Osteoblast (primary cell): Measurements from ENCODE around the gene ZNF574. TPM values are rescaled to one million over a fixed set of nuclear protein-coding genes. Genes with fewer than 3 reads are reported as not detected.

Experiments
- DNase-seq: peaks from one replicate; pipeline ENCODE4 v3.0.0; 2011; ENCODE audit warnings: low spot score, mixed read lengths; ENCODE audit not compliant: insufficient read length; ENCODE audit errors: missing footprints
- H2AFZ ChIP-seq: 2 replicates; pipeline ENCODE4 v1.6.0; 2011; ENCODE audit warnings: mild to moderate bottlenecking, low read length
- H3K27ac ChIP-seq: 2 replicates; pipeline ENCODE4 v1.5.1; 2011; ENCODE audit warnings: mild to moderate bottlenecking, low read depth, low read length, moderate library complexity
- H3K27me3 ChIP-seq: 2 replicates; pipeline ENCODE4 v1.6.0; 2012; ENCODE audit warnings: mild to moderate bottlenecking, control low read depth, inconsistent platforms, low read length, moderate library complexity; ENCODE audit not compliant: insufficient read depth
- H3K36me3 ChIP-seq: 2 replicates; pipeline ENCODE4 v1.5.1; 2011; ENCODE audit warnings: mild to moderate bottlenecking, low read length, control low read depth, moderate library complexity; ENCODE audit not compliant: insufficient read depth
- H3K4me1 ChIP-seq: 2 replicates; pipeline ENCODE4 v1.5.1; 2011; ENCODE audit warnings: mild to moderate bottlenecking, low read length, control low read depth, moderate library complexity; ENCODE audit not compliant: insufficient read depth
- H3K4me2 ChIP-seq: 2 replicates; pipeline ENCODE4 v1.6.0; 2011; ENCODE audit warnings: mild to moderate bottlenecking, low read length; ENCODE audit not compliant: insufficient read depth
- H3K4me3 ChIP-seq: fragments of 200-600 bp; sonication (generic); 3 replicates; pipeline ENCODE4 v1.5.1; 2012; ENCODE audit warnings: mild to moderate bottlenecking, low read length, inconsistent platforms; ENCODE audit not compliant: insufficient read depth
- H3K79me2 ChIP-seq: 2 replicates; pipeline ENCODE4 v1.6.0; 2012; ENCODE audit warnings: mild to moderate bottlenecking, low read length, control low read depth, inconsistent platforms; ENCODE audit not compliant: insufficient read depth
- H3K9me3 ChIP-seq: 2 replicates; pipeline ENCODE4 v1.5.1; 2011; ENCODE audit warnings: low read depth, low read length, control low read depth
- H4K20me1 ChIP-seq: 2 replicates; pipeline ENCODE4 v1.6.0; 2012; ENCODE audit warnings: mild to moderate bottlenecking, low read length, control low read depth; ENCODE audit not compliant: insufficient read depth
- CTCF ChIP-seq: IDR thresholded peaks from 2 replicates; pipeline ENCODE4 v1.5.1; 2011; ENCODE audit warnings: mild to moderate bottlenecking, low read depth, low read length, moderate library complexity; ENCODE audit errors: extremely low read depth
- total RNA-seq: library from RNA; depleted of rRNA; stranded (reverse); fragments of >200 nt; gene quantifications from 2 replicates; pipeline ENCODE4 v1.2.3, GENCODE V29; 2012

ZNF574 gene
- total RNA-seq, 1 donor: 13.8 TPM

GRCh38 chr19:42086770-42087550, 11.0 kb downstream of the ZNF574 start:
- Histone ChIP-seq H3K27me3 (no peaks in the 10 kb centered on the region), H3K9me3 (no peaks in the 10 kb centered on the region), H3K36me3 (peaks cover 3% of the 10 kb centered on the region), H3K4me2 (no peak overlapping the region), H3K79me2 (peaks cover 6% of the 10 kb centered on the region), H3K27ac (no peak overlapping the region), H3K4me3 (no peak overlapping the region), H2AFZ (no peak overlapping the region), H4K20me1 (peaks cover 5% of the 10 kb centered on the region), H3K4me1 (peaks cover 21% of the 10 kb centered on the region)
- DNase-seq: peak; percentile 89
- no peak for TF ChIP-seq CTCF

- Histone ChIP-seq H3K27ac (peak overlapping the region; percentile 73), H3K4me3 (peak overlapping the region; percentile 53), H3K79me2 (peaks cover 2% of the 10 kb centered on the region), H3K36me3 (no peaks in the 10 kb centered on the region), H3K4me1 (peaks cover 21% of the 10 kb centered on the region), H3K9me3 (no peaks in the 10 kb centered on the region), H4K20me1 (peaks cover 2% of the 10 kb centered on the region), H3K27me3 (no peaks in the 10 kb centered on the region), H3K4me2 (peak overlapping the region; percentile 75), H2AFZ (peak overlapping the region; percentile 94)
- TF ChIP-seq CTCF: no peak
- DNase-seq: peak; percentile 98
These were observed 12.7 kb downstream of the ZNF574 start for GRCh38 chr19:42088471-42089190.

- H3K27ac ChIP-seq: peak overlapping the region; percentile 73
- no peak for TF ChIP-seq CTCF
- H4K20me1 ChIP-seq: no peaks in the 10 kb centered on the region
- DNase-seq: no peak
- H2AFZ ChIP-seq: peak overlapping the region; percentile 94
- H3K4me2 ChIP-seq: peak overlapping the region; percentile 75
- H3K9me3 ChIP-seq: no peaks in the 10 kb centered on the region
- no peaks in the 10 kb centered on the region for H3K27me3 ChIP-seq
- H3K4me1 ChIP-seq: peaks cover 21% of the 10 kb centered on the region
- H3K36me3 ChIP-seq: no peaks in the 10 kb centered on the region
- H3K79me2 ChIP-seq: no peaks in the 10 kb centered on the region
- peak overlapping the region; percentile 53 for H3K4me3 ChIP-seq
These were observed 13.3 kb downstream of the ZNF574 start for GRCh38 chr19:42089191-42089750.

GRCh38 chr19:42089772-42090171, 13.8 kb downstream of the ZNF574 start:
- Histone ChIP-seq H3K9me3 (no peaks in the 10 kb centered on the region), H3K4me3 (no peak overlapping the region), H3K36me3 (no peaks in the 10 kb centered on the region), H3K27me3 (no peaks in the 10 kb centered on the region), H3K79me2 (no peaks in the 10 kb centered on the region), H3K4me2 (no peak overlapping the region), H2AFZ (no peak overlapping the region), H3K27ac (no peak overlapping the region), H4K20me1 (no peaks in the 10 kb centered on the region), H3K4me1 (peaks cover 21% of the 10 kb centered on the region)
- peak; percentile 39 for DNase-seq
- TF ChIP-seq CTCF: no peak
